Activated T-cell treated with anti-CD3 and anti-CD28 coated beads, Interleukin-2, amount 50 U/mL, for 1 hour (primary cell): ENCODE measurements around the gene HORMAD2.

ENCODE experiments used
- DNase-seq: peaks from one replicate; pipeline ENCODE4 v3.0.0-alpha.2; 2020

The HORMAD2 gene

DNA sequence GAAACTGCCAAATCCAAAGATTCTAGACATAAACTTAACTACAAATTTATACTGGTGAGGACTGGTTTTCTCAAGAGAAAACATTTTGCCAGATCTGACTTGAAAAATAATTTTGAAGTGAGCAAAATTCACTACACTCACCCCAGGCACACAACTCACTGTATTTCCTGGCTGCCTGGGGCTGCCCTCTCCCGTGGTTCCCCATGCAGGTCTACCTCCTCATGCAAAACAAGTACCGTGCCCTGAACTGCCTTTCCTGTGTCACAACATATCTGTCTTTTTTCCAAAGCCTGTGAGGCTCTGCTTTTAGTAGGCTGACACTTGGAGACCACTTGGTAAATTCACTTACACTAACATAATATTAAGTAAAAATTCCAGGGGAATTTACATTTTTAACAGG, 89.9 kb downstream of the HORMAD2 start:
- DNase-seq: no peak

DNA sequence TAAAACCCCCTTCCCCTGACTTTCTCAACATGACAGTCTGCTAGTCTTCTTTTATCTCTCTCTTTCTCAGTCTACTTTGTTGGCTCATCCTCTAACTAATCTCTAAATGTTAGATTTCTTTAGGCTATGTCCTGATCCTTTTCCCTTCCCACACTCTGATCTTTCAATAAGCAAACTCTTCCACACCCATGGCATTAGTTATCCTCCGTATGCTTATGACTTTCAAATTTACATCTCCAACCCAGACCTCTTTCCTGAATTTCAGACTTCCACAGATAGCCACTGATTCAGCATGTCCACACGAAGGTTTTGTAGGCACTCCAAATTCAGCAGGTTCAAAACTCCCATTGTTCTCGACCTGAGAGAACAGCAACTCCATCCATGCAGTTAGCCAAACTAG, 90.7 kb downstream of the HORMAD2 start:
- DNase-seq: no peak

DNA sequence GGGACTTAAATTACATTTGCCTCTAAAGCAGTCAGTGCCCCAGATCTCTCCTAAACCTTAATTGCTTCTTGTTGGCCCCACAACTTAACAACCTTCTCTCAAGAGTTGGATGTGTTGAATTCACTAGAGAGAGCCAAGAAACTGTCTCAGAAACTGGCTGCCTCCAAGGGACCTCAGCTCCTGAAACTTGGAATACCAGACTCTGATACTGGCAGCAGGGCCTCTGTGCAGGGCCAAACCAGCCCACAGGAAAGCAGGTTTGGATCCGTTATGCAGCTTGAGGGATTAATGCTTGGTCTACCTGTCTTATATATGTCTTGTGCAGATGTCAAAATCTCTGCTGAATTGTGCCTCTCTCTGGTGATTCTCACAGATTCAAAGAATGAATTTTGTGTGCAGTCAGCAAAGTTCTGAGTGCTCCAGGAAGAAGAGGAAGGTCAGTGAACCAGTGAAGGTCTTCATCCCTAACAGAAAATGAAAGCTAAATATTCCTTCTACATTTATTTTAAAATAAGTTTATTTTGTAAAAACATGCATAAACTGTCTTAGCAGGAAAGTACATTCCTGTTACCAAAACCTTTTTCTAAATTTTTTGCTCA, 95.5 kb downstream of the HORMAD2 start:
- no peak for DNase-seq

DNA sequence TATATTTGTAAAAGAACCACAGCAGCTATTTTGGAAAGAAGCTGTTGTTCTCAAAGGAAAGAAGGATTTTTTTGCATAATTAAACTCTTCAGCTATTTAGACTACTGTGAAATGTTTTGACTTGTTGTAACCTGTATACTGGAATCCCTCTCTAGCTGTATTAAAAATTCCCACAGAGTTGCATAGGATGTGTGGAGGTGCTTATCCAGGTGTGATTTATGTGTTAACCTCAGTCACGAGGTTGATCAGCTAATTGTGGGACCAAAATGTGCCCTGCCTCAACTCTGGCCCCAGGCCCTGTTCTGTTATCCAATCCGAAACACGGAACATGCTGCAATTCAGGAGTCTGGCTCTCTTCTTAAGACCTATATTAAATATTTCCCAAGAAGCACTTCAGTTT, 96.2 kb downstream of the HORMAD2 start:
- no peak for DNase-seq

DNA sequence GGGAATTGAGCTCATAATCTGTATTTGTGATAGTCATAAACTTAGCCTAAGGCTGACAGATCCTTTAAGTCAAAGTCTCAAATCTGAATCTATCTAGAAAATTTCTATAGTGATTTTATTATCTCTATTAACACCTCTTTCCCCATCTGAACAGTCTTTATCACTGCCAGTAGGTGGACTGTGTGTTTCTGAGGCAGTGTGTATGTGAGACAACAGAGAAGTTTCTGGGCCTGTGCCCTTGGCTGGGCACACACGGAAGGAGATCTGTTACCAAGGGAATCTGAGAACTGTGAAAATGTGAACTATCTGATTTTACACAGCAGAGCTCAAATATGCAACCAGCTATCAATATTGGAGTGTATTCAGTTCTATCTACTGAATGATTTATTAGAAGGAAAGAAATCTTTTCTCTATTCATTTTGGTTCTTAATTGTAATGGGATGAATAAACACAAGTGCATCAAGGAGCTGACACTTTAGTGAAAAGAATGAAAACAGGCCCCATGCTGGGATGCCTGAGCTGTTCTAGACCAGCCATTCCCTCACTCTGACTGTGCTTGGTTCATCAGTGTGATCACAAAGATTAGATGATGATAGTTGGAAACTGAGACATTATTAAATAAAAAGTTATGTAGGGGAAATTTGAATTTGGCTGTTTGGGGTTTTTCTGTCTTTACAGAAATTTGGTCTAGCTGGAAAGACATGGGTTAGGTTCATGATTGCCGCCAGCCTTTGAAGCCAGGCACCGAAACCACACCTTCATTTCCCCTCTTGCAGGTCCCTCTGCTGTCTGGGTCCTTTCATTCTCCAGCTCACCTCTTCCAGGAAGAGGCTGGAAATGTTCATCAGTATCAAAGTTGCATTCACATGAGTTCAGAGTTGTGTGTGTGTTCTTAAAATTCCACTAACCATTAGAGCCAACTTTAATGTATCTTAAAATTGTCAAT, 98.2 kb downstream of the HORMAD2 start:
- peak; percentile 27 for DNase-seq

DNA sequence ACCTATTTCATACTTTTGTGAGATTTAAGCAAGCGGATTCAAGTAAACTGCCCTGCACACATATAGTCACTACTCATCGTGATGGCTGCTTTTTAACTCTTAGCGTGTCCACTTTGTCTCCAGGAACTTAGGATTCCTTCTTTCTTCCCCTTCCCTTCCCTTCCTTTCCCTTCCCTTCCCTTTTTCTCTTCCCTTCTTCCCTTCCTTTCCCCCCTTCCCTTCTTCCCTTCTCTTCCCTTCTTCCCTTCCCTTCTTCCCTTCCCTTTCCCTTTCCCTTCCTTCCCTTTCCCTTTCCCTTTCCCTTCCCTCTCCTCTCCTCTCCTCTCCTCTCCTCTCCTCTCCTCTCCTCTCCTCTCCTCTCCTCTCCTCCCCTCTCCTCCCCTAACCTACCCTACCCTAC, 100.4 kb downstream of the HORMAD2 start:
- DNase-seq: no peak

DNA sequence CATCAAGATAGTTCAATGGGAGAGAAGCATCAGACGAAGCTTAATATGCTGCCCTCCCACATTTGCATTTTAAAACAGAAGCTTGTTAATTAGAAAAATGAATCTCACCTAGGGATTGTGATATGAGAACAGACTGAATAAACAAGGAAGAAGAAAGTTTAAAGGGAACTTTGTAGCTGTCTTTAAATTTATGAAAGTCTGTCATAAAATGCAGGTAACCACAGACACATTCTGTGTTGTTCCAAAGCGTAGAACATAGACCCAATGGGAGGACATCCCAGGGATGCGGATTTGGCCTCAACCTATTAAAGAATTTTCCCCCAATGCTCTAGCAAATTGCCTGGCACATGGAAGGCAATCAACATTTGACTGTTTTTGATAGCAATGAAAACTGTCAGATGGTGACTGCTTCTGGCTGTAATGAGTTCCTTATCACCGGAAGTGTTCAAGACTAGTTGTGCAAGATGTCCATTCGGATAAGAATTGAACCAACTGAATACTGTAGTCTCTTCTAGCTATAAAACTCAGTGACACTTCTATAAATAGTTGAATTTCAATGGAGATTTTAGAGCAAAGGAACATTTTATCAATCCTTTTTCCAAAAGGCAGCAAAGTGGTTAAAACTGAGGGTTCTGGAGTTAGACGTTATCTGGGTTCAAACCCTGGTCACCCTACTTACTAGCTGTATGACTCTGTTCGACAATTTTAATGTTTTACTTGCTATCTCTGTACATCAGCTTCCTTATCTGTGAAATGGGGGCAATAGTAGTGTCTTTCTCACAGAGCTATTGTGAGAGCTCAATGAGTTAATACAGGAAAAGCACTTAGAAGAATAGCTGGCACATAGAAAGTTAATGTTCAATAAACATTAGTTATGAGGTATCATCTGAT, 101.4 kb downstream of the HORMAD2 start:
- no peak for DNase-seq

DNA sequence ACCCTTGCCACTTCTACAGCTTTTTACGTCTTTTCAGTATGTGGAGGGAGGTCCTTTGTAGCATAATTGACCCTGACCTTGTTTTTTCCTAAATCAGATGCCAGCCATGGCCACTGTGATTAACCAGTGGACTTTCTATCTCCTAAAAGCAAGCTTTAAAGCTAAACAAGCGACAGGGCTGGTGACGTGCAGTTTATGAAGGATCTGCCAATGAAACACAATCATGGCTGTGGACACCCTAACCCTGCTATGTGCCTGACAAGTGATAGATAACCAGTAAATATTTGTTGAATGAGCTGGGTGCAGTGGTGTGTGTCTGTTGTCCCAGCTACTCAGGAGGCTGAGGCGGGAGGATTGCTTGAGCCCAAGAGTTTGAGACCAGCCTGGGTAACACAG, 102.1 kb downstream of the HORMAD2 start:
- DNase-seq: no peak

DNA sequence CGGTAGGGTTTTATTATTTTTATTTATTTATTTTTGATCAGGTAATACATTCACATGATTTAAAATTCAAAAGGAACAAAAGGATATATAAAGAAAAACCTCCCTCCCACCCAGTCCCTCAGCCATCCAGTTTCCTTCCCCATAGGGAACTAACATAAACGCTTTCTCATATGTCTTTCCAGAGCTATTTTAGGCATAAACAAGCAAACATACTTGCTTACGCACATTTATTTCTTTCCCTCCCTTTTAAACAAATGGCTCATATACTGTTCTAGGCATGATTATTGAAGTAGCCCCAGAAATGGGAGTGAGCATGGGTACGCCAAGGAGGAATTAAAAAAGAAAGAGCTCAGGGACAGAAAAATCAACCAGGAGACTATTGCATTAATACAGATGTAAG, 102.6 kb downstream of the HORMAD2 start:
- DNase-seq: no peak

DNA sequence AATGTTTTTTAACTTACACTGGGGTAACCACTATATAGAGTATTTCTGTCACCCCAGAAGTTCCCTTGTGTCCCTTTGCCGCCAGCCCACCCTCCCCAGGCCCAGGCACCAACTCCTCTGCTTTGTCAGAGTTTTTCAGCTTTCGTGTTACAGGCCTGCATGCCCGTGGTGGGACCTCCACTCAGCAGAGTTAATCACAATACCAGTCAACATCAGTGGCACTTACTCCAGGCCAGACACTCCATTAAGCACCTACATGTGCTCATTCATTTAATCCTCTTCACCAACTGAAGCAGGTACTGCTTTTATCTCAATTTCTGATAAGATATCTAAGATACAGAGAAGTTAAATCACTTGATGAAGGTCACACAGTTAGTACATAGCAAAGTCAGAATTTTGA, 103.0 kb downstream of the HORMAD2 start:
- no peak for DNase-seq

DNA sequence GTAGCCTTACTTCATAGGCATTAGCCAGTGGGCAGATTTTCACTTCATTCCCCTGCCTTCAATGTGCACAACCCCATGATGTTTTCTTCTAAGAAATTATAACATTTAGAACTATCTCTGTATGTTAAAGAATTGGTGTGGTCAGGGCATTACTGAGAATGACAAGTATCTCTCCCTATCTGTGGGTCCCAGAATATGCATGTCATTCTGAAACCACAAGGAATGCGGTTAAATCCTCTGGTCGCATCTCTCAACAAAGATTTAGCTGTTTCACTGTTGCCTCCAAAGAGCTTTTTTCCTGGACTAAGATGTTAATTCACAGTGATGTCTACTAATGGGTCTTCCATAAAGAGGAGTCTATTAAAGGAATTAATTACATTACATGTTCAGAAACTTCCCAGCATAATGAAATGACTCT, 103.6 kb downstream of the HORMAD2 start:
- DNase-seq: no peak

DNA sequence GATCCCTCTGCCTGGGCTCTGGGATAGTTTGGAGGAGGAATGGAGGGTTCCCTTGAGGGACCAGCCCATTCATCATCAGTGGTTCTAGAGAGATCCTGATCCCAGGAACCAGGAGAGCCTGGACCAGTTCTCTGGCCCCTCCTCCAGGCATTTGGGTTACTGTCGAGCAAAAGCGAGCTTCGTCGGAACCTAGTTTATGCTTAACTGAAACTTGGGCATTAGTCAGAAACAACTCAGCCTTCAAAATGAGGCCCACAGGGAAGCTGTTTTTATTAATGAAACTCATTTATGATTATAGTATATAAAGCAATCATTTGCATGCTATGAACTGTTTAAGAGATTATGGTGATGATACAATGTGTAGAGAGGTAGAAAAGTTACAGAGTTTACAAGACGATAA, 104.9 kb downstream of the HORMAD2 start:
- no peak for DNase-seq

DNA sequence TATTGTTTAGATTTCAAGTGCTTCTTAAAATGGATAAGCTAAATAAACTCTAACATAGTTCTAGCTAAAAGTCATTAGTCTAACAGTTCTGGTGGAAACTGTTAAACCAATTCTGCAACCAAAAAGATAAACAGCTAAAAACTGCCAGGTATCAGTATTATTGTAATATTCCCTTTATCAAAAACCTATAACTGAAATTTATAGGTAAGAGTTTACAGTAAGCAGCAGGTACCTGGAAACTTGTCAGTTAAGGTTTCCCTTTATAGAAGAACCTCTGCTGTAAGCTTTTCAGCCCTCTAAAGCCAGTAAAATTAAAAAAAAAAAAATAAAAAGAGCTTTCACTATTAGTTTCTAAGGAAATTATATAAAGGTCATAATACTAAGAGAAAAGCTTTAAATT, 105.3 kb downstream of the HORMAD2 start:
- DNase-seq: no peak

DNA sequence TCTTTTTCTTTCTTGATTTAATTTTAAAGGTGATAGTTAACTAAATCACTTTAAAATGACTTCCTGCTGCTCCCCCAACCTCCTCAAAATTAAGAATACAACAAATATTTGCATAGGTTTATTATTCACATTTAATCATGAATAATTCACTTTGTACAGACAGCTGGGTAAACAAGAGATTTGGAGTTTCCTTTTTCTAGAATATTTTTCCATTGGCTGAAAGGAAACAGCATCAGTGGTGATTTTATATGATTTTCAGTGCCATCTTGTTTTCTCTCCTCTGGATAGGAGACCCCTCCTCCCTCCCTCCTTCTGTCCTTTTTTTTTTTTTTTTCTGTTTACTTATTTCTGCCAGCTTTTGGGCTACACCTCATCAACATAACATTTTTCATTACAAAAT, 105.8 kb downstream of the HORMAD2 start:
- no peak for DNase-seq

DNA sequence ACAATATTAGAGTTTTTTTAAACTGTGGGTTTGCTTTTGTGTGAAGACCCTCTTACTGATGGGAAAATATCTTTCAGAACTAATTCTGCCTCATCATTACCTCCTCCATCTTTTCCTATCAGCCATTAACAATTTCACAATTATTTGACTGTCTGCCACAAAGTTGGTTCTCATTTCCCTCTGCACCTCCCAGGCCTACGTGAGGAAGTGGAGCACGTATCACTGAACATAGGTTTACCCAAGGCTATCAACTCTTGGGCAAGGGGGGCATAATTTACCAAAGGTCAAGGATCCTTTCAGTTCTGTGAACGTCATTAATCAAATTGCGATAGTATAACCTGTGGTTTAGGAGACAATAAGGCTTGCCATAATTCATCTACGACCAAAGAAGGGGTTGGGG, 106.2 kb downstream of the HORMAD2 start:
- no peak for DNase-seq

DNA sequence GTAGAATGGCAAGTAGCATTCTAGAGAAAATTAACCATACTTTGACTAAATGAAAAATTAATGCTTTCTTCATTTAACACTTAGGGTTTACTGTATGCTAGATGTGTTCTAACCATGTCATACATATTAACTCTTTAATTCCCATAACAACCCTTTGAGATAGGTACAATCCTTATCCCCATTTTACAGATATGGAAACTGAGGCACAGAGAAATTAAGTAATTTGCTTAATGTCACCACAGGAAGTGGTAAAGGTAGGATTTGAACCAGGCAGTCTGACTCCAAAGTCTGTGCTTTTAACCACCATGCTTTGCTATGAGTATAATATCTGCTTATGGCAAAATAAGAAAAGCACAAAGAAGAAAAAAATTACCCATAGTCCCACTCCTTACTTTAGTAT, 106.8 kb downstream of the HORMAD2 start:
- DNase-seq: no peak

DNA sequence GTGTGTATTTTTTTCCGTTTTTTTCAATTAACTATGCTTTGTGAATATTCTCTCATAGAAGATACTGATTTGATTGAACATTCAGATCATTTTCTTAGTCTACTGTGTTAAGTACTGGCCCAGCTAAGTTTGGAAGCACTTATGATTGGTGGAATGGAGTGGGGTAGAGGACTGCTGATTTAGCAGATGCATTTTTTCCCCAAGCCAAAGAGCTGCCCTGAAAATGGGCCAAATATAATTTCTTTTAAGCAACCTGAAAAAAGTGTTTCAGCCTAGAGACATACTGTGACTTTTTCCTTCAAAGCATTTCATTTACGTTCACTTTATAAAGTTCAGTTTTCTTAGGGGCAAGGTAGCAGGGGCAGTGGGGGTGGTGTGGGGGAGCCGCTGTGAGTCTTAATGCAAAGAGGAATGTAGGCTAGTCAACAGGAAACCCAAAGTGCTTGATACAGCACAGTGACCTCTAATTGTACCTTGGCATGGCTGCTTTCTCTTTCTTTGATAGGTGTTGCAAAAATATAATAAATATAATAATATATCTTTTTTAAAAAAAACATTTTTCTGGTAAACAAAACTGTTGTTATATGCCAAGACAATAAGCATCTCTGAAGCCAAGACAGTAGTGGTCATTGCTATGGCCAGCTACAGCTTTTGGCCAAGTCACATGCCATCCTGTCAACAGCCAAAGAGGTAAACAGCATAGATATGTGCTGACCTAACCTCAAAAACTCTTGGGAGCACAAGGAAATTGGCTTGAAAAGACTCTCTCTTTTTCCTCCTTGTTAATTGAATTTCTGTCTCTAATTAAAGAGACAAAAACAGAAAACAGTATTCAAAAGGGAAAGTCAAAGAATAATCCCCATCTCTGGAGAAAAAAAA, 107.5 kb downstream of the HORMAD2 start:
- no peak for DNase-seq

DNA sequence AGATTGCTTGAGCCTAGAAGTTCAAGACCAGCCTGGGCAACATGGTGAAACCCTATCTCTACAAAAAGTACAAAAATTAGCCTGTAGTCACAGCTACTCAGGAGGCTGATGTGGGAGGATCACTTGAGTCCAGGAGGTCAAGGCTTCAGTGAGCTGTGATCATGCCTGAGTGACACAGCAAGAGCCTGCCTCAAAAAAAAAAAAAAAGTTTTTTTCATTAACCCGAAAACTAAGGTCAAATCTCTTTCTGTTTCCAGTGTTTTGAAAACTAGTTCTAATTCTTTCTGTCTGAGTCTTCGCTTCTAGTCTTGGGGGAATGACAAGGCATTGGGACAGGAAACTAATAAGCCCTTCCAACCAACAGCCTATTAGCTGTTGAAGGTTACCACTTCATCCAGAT, 108.6 kb downstream of the HORMAD2 start:
- no peak for DNase-seq

DNA sequence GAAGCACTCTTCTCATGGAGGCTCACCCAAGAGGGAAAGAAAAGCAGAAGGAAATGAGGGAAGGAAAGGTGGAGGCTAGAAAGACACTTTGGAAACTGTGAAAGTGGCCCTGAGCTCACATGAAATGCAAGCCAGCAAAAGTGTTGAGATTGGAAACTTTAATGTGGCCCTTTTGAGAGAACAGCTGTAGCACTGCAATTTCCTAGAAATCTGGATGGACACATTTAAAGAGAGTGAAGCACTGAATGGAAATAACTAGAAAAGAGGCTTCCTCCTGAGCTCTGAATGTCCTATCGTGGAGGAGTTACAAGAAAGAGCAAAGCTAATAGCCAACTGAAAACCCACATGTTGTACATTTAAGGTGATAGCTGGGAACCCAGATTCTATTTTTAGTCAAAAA, 110.3 kb downstream of the HORMAD2 start:
- no peak for DNase-seq

DNA sequence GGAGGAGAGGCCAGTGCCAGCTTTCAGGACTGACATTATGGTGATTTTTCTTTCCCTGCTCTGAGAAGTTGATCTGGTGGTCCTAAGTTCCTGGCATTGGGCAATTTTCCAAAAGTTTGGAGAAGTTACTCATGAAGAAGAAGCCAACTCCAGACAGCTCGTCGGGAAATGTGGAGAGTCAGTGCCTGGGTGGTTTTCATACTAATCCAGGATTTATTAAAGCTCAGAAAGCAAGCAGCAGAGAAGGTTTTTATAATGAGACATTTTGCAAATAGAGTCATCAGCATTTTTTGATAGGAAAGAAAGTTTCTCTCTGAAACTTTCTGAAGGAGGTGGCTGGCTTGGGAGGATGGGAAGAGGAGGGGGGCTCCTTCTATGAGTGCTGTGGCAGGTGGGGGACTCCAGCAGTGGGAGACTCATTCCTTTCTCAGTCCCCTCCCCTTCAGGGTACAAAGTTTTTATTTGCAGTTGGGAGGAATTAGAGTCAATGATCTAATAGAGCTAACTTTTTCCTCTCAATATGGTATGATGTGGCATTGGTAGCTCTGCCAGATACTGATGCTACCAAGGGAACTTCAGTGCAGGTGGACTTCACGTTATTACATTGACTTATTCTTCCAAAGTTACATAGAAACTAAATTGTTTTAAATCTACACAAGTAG, 110.9 kb downstream of the HORMAD2 start:
- no peak for DNase-seq

DNA sequence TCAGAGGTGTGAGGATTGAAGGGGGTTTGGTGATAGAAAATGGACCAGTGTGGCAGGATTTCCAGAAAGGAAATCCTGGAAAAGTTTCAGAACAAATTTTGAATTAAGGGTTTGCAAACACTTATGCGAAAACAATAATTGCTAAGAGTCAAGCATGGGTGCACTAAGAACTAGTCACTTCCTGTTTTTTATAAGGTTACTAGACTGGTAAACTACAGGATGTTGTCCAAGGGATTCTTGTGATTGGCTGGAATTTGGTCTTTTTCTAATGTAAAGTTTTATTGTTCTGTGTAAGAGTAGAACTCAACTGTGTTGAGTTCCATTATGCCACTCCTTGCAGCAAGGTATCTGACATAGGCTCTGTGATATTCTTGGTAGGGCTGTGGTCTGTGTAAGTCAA, 112.2 kb downstream of the HORMAD2 start:
- DNase-seq: no peak
